CD4-positive, alpha-beta memory T cell (primary cell): ENCODE measurements around the gene CDAN1. TPM values are rescaled to one million over a fixed set of nuclear protein-coding genes. Genes with fewer than 3 reads are reported as not detected.

Experiments
- CTCF ChIA-PET: fragments of 350-600 bp; sonication (Branson Sonifier 250); formaldehyde crosslinking; loops from one replicate; lab custom pipeline; 2021; ENCODE audit warnings: inconsistent platforms; ENCODE audit not compliant: partially characterized antibody; lab: Charles Lee
- POLR2A ChIA-PET: fragments of 350-600 bp; sonication (Branson Sonifier 250); formaldehyde crosslinking; loops from one replicate; lab custom pipeline; 2021; ENCODE audit not compliant: partially characterized antibody; lab: Charles Lee
- DNase-seq, 5 donors: peaks; one replicate each; pipeline versions ENCODE4 v3.0.0 to v3.0.0-alpha.2; 2020 to 2022; ENCODE audit warnings: mixed read lengths in 1 of 5
- H3K27ac ChIP-seq: one replicate; pipeline ENCODE4 v1.7.0; 2013; ENCODE audit warnings: low read depth, low read length
- H3K27me3 ChIP-seq: 2 replicates; pipeline ENCODE4 v1.7.0; 2013; ENCODE audit warnings: mild to moderate bottlenecking, low read length, moderate library complexity; ENCODE audit not compliant: insufficient read depth
- H3K36me3 ChIP-seq: 2 replicates; pipeline ENCODE4 v1.7.0; 2013; ENCODE audit warnings: mild to moderate bottlenecking, low read length, moderate library complexity; ENCODE audit not compliant: insufficient read depth
- H3K4me1 ChIP-seq: 2 replicates; pipeline ENCODE4 v1.7.0; 2013; ENCODE audit warnings: mild to moderate bottlenecking, low read length, moderate library complexity; ENCODE audit not compliant: insufficient read depth
- H3K4me3 ChIP-seq, 2 donors: one replicate each; pipeline ENCODE4 v1.7.0; 2013; ENCODE audit warnings: low read length in 2 of 2, mild to moderate bottlenecking in 1 of 2
- H3K9me3 ChIP-seq, 2 donors: one replicate each; pipeline ENCODE4 v1.7.0; 2013; ENCODE audit warnings: low read length in 2 of 2, control low read depth in 1 of 2; ENCODE audit not compliant: control insufficient read depth in 1 of 2
- H3K27ac Mint-ChIP-seq, 7 donors: one replicate each; pipeline ENCODE4 v1.8.0; 2020 to 2021; ENCODE audit warnings: mixed read lengths in 7 of 7, mild to moderate bottlenecking in 6 of 7, inconsistent platforms in 3 of 7, moderate library complexity in 3 of 7
- H3K27me3 Mint-ChIP-seq, 2 donors: one replicate each; pipeline ENCODE4 v1.8.0; 2020 to 2021; ENCODE audit warnings: mixed read lengths in 2 of 2
- H3K36me3 Mint-ChIP-seq, 2 donors: one replicate each; pipeline ENCODE4 v1.8.0; 2020 to 2021; ENCODE audit warnings: mixed read lengths in 2 of 2, inconsistent platforms in 1 of 2, mild to moderate bottlenecking in 1 of 2
- H3K4me1 Mint-ChIP-seq, 4 donors: one replicate each; pipeline ENCODE4 v1.8.0; 2020 to 2021; ENCODE audit warnings: mixed read lengths in 4 of 4, mild to moderate bottlenecking in 1 of 4
- H3K4me3 Mint-ChIP-seq, 8 donors: one replicate each; pipeline ENCODE4 v1.8.0; 2020 to 2021; ENCODE audit warnings: mixed read lengths in 8 of 8, mild to moderate bottlenecking in 7 of 8, moderate library complexity in 6 of 8, inconsistent platforms in 3 of 8
- H3K9me3 Mint-ChIP-seq, 8 donors: one replicate each; pipeline ENCODE4 v1.8.0; 2020 to 2021; ENCODE audit warnings: mixed read lengths in 8 of 8, mild to moderate bottlenecking in 5 of 8, inconsistent platforms in 3 of 8, moderate library complexity in 1 of 8
- intact Hi-C: fragments of 100-400 bp; cut with micrococcal nuclease; formaldehyde crosslinking; loops from one replicate; pipeline ENCODE4 v1.15.1; 2023
- polyA plus RNA-seq, 2 donors: library from polyadenylated mRNA; unstranded; fragments of 300-500 nt; fragmentation: Illumina TruSeq; gene quantifications; one replicate each; pipeline ENCODE4 v1.2.3, GENCODE V29; 2021
- total RNA-seq, 2 experiments: library from RNA; stranded (reverse); gene quantifications; one replicate each; pipeline ENCODE4 v1.2.3, GENCODE V29; 2021

Gene CDAN1
- total and polyA plus RNA-seq, 4 experiments from 2014 or later, result 5.7 to 36.5 (median 22.3) TPM

DNA sequence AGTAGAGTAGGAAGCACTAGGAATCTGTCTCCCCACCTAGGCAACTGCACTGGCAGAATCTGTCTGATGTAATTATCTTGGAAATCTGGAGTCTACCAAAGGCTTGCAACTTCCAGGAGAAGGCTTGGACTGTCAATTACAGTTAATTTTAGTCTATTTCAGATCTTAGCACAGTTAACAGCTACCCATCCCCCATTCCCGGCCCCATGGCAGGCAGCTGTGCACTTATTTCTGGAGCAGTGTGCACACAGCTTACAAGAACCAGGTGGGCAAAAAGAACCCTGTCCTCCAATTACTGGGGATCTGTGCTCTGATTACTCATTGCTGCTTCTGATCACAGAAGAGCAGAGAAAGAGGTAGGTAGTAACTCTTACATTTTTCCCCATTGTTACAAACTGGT is 12.3 kb upstream of the CDAN1 start:
- Mint-ChIP-seq H3K4me1 (no peaks in the 10 kb centered on the region), H3K36me3 (peaks cover 54 to 66% of the 10 kb centered on the region in 2 donors), H3K27ac (no peak overlapping the region), H3K4me3 (no peak overlapping the region), H3K9me3 (peaks cover 0 to 16% (median 9%) of the 10 kb centered on the region in 8 donors), H3K27me3 (no peaks in the 10 kb centered on the region)
- Histone ChIP-seq H3K4me1 (no peaks in the 10 kb centered on the region), H3K36me3 (peaks cover 11% of the 10 kb centered on the region), H3K27ac (no peak overlapping the region), H3K4me3 (no peak overlapping the region), H3K27me3 (no peaks in the 10 kb centered on the region), H3K9me3 (no peaks in the 10 kb centered on the region)
- intact Hi-C loops, result no loop called here
- no peak for DNase-seq
- CTCF ChIA-PET, result no interaction called here
- POLR2A ChIA-PET, result no interaction called here

DNA sequence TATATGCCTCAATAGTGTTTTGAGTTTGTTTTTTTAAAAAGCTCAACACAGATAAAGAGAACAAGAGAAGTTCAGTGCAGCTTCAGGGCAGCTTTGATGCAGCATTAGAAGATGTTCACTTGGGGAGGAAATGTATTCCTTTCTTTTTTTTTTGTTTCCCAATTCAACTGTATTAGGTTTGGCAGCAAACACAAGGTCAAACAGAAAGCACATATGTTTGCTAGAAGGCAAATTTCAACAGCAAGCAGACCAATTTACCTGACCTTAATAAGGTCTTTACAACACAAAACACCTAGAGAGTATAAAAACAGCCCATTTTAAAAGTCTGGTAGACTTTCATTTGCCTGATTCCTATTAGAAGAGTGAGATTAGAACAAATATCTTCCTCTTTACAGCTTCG is 7.3 kb upstream of the CDAN1 start:
- Mint-ChIP-seq H3K9me3 (no peaks in the 10 kb centered on the region), H3K27ac (no peak overlapping the region), H3K4me3 (no peak overlapping the region), H3K4me1 (no peaks in the 10 kb centered on the region), H3K36me3 (peaks cover 19 to 20% of the 10 kb centered on the region in 2 donors), H3K27me3 (no peaks in the 10 kb centered on the region)
- ChIA-PET CTCF (no interaction called here), POLR2A (no interaction called here)
- no peaks in the 10 kb centered on the region for H3K4me1 ChIP-seq
- H3K9me3 ChIP-seq, result no peaks in the 10 kb centered on the region
- intact Hi-C loops, result no loop called here
- H3K27ac ChIP-seq, result no peak overlapping the region
- no peaks in the 10 kb centered on the region for H3K27me3 ChIP-seq
- no peaks in the 10 kb centered on the region for H3K36me3 ChIP-seq
- no peak overlapping the region for H3K4me3 ChIP-seq
- DNase-seq, result no peak

DNA sequence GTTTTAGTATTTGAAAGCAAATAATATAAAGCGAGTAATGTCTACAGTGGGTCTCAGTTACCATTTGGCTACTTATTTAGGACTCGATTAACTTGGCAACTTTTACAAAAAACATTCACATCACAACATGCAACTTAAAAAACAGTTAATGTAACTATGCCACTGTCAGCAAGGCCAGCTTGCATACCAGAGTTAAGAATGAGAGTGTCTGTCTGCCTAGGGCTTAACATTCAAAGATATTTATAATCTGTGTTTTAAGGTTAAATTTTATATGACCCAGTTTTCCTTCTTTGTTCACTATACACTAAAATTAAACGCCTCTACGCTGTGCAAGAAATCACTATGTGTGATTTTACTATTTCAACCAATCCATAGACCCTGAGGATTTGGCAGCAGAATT is 5.2 kb upstream of the CDAN1 start:
- POLR2A ChIA-PET, result no interaction called here
- Mint-ChIP-seq H3K36me3 (peaks cover 14 to 16% of the 10 kb centered on the region in 2 donors), H3K27ac (peak overlapping the region in 1 of 7 donors; percentile 13), H3K27me3 (no peaks in the 10 kb centered on the region), H3K4me1 (peaks cover 0 to 5% (median 4%) of the 10 kb centered on the region in 4 donors), H3K4me3 (no peak overlapping the region), H3K9me3 (no peaks in the 10 kb centered on the region)
- no peak overlapping the region for H3K4me3 ChIP-seq
- intact Hi-C loops, result no loop called here
- no peak overlapping the region for H3K27ac ChIP-seq
- H3K9me3 ChIP-seq, result no peaks in the 10 kb centered on the region
- H3K36me3 ChIP-seq, result no peaks in the 10 kb centered on the region
- no peak for DNase-seq
- H3K4me1 ChIP-seq, result peaks cover 7% of the 10 kb centered on the region
- H3K27me3 ChIP-seq, result no peaks in the 10 kb centered on the region
- CTCF ChIA-PET, result no interaction called here

DNA sequence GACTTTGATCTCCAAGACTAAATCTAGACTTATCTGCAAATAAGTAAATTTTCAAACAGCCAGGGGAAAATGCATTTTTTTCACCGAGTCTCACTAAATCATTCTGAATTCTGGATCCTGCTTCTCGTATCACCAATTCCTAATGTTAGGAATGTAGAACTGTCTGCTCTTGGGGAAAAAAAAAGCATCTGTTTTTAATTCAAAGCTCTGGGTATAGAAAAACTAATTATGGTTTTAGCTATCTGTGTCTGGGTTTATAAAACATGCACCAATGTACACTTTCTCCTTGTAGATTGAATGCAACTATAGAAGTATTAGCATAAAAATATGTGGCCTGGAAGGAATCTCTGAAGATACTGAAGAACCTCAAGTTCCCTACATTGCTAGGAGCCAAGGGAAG is 4.8 kb upstream of the CDAN1 start:
- no peaks in the 10 kb centered on the region for H3K9me3 ChIP-seq
- H3K4me1 ChIP-seq, result peaks cover 7% of the 10 kb centered on the region
- intact Hi-C loops, result no loop called here
- H3K27ac ChIP-seq, result no peak overlapping the region
- Mint-ChIP-seq H3K27me3 (no peaks in the 10 kb centered on the region), H3K4me3 (no peak overlapping the region), H3K9me3 (no peaks in the 10 kb centered on the region), H3K27ac (peak overlapping the region in 1 of 7 donors; percentile 13), H3K4me1 (peaks cover 0 to 5% (median 4%) of the 10 kb centered on the region in 4 donors), H3K36me3 (peaks cover 13 to 16% of the 10 kb centered on the region in 2 donors)
- ChIA-PET CTCF (no interaction called here), POLR2A (no interaction called here)
- H3K27me3 ChIP-seq, result no peaks in the 10 kb centered on the region
- H3K4me3 ChIP-seq, result no peak overlapping the region
- no peak for DNase-seq
- H3K36me3 ChIP-seq, result no peaks in the 10 kb centered on the region

DNA sequence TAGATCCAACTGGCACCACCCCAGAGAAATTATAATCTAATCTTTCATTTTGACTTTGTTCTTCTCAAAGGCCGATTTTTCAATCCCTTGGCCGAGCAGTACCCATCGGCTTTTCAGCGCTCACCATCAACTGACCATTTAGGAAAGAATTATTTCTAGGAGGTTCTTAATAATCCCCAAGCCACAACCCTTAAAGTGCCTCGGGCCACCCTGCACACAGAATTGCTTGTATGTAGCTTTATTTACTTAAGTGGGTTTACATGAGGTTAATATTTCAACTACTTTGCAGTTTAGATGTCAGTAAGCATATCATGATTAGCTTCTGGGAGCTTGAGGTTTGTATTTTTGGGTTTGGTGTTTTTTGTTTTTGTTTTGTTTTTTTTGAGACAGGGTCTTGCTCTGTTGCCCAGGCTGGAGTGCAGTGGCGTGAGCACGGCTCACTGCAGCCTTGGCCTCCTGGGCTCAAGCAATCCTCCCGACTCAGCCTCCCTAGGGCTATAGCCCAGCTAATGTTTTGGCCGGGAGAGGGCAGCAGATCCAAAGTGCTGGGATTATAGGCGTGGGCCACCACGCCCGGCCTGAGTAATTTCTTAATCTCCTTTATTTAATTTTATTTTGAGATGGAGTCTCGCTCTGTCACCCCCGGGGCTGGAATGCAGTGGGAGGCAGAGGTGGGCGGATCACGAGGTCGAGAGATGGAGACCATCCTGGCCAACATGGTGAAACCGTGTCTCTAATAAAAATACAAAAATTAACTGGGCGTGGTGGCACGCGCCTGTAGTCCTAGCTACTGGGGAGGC is 801 bp upstream of the CDAN1 start:
- Histone ChIP-seq H3K27ac (peak overlapping the region; percentile 82), H3K27me3 (no peaks in the 10 kb centered on the region), H3K36me3 (peaks cover 16% of the 10 kb centered on the region), H3K4me3 (peak overlapping the region; percentile 3 to 80), H3K9me3 (no peaks in the 10 kb centered on the region), H3K4me1 (peaks cover 21% of the 10 kb centered on the region)
- peaks cover 6 to 29% (median 9%) of the 10 kb centered on the region in 4 donors for H3K4me1 Mint-ChIP-seq
- H3K27me3 Mint-ChIP-seq, result no peaks in the 10 kb centered on the region
- DNase-seq, result peak in 1 of 5 donors; percentile 9
- peak overlapping the region; percentile 79 to 92 (median 87) for H3K27ac Mint-ChIP-seq
- POLR2A ChIA-PET, result interaction anchor here (0.6 to 5.0 kb wide), 3 partner anchors 14 to 185 kb away, joined by 3 to 21 read pairs (median 5); partner anchors contain the start of gene TTBK2
- H3K36me3 Mint-ChIP-seq, result peaks cover 7 to 13% of the 10 kb centered on the region in 2 donors
- H3K4me3 Mint-ChIP-seq, result peak overlapping the region; percentile 78 to 87 (median 84)
- CTCF ChIA-PET, result interaction anchor here (1.0 to 1.3 kb wide), 2 partner anchors 44 to 186 kb away, joined by 3 read pairs; no protein-coding TSS in a partner anchor
- intact Hi-C loops, result loop anchor here (1.0 to 10.0 kb wide), 3 partner anchors 160 to 447 kb away; partner anchors contain the start of genes CCNDBP1 and STARD9
- H3K9me3 Mint-ChIP-seq, result no peaks in the 10 kb centered on the region

DNA sequence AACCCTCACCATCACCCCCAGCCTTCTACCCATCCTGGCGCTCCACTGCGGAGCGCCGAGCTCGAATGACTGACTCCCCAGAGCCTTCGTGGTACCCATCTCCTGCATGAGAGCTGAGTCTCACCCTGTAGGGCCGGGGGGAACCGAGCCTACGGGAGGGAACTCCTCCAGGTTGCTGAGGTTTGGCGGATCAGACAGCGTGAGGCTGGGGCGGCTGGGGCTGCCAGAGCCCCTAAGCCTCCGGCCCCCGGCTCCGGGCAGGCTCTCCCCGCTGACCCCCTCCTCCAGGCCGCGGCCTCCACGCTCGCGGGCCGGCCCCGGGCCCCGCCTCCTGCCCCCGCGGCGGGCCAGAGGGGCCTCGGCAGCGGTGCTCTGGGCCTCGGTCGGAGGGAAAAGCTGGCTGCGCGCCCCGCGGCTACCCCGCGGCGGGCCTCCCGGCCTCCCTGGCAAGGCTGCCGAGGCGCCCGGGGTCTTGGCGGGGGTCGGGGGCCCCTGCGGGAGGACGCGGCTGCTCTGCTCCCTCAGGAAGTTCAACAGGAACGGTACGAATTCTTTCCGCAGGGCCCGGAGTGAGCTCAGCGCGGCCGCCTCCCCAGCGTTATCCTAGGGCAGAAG is 643 bp downstream of the CDAN1 start:
- Mint-ChIP-seq H3K36me3 (peaks cover 19 to 27% of the 10 kb centered on the region in 2 donors), H3K4me3 (peak overlapping the region; percentile 74 to 87 (median 82)), H3K4me1 (peaks cover 6 to 29% (median 10%) of the 10 kb centered on the region in 4 donors), H3K27me3 (no peaks in the 10 kb centered on the region), H3K27ac (peak overlapping the region in 5 of 7 donors; percentile 52 to 86 (median 84)), H3K9me3 (no peaks in the 10 kb centered on the region)
- Histone ChIP-seq H3K4me1 (peaks cover 21% of the 10 kb centered on the region), H3K9me3 (no peaks in the 10 kb centered on the region), H3K36me3 (peaks cover 30% of the 10 kb centered on the region), H3K27me3 (no peaks in the 10 kb centered on the region), H3K27ac (peak overlapping the region; percentile 82), H3K4me3 (peak overlapping the region; percentile 60 to 80)
- intact Hi-C loops, result loop anchor here (5.0 to 10.0 kb wide), 2 partner anchors 159 to 449 kb away; partner anchors contain the start of genes CCNDBP1 and STARD9
- DNase-seq, result peak in 3 of 5 donors; percentile 6 to 42 (median 22)
- POLR2A ChIA-PET, result interaction anchor here (5.0 kb wide), 1 partner anchor 186 kb away, joined by 21 read pairs; the partner anchor contains the start of gene TTBK2
- CTCF ChIA-PET, result interaction anchor here (0.7 kb wide), 1 partner anchor 190 kb away, joined by 3 read pairs; no protein-coding TSS in a partner anchor
